HUES64 (cell line): ENCODE measurements around the gene IFFO2.
"Not testable (repeated sequence)": the region's sequence is repeated elsewhere in the genome, so short reads cannot be mapped to it uniquely, and the experiment has no call there.

ENCODE experiments used
- H3K27ac ChIP-seq: 2 replicates; pipeline ENCODE4 v1.7.0; 2013; ENCODE audit warnings: low read depth, low read length, inconsistent platforms
- H3K27me3 ChIP-seq: 2 replicates; pipeline ENCODE4 v1.6.1; 2013; ENCODE audit warnings: mild to moderate bottlenecking, low read length; ENCODE audit not compliant: insufficient read depth
- H3K36me3 ChIP-seq: 2 replicates; pipeline ENCODE4 v1.6.1; 2013; ENCODE audit warnings: mild to moderate bottlenecking, low read length; ENCODE audit not compliant: insufficient read depth
- H3K4me1 ChIP-seq: 2 replicates; pipeline ENCODE4 v1.6.1; 2013; ENCODE audit warnings: mild to moderate bottlenecking, low read length, moderate library complexity; ENCODE audit not compliant: insufficient read depth
- H3K4me3 ChIP-seq: 2 replicates; pipeline ENCODE4 v1.5.1; 2013; ENCODE audit warnings: mild to moderate bottlenecking, low read length, moderate library complexity
- H3K9ac ChIP-seq: 2 replicates; pipeline ENCODE4 v1.6.1; 2013; ENCODE audit warnings: mild to moderate bottlenecking, low read depth, low read length
- H3K9me3 ChIP-seq: 2 replicates; pipeline ENCODE4 v1.6.1; 2013; ENCODE audit warnings: low read depth, low read length; ENCODE audit not compliant: insufficient read depth
- WGBS: fragments of 150-250, 120-280 bp; methylation state at CpG from one replicate; pipeline ENCODE4 v1.1.7; 2013; ENCODE audit warnings: missing lambda C conversion rate; 5-methylcytosine and 5-hydroxymethylcytosine counted together

Gene IFFO2

GRCh38 chr1:18878538-18879214, 77.8 kb downstream of the IFFO2 start:
- no peak overlapping the region for H3K4me3 ChIP-seq
- WGBS: 89% methylated on average over 11 of the region's 12 CpGs

GRCh38 chr1:18877282-18877681, 79.2 kb downstream of the IFFO2 start:
- no peak overlapping the region for H3K4me3 ChIP-seq
- H3K36me3 ChIP-seq: peaks cover 11% of the 10 kb centered on the region
- H3K9ac ChIP-seq: no peak overlapping the region
- no peak overlapping the region for H3K27ac ChIP-seq
- 89% methylated on average over 35 of the region's 35 CpGs for WGBS
- H3K9me3 ChIP-seq: no peaks in the 10 kb centered on the region
- no peaks in the 10 kb centered on the region for H3K27me3 ChIP-seq
- no peaks in the 10 kb centered on the region for H3K4me1 ChIP-seq

More at GRCh38 chr1:18878538-18879214, 77.8 kb downstream of the IFFO2 start:
- no peak overlapping the region for H3K9ac ChIP-seq
- H3K27ac ChIP-seq: no peak overlapping the region
- no peaks in the 10 kb centered on the region for H3K9me3 ChIP-seq
- no peaks in the 10 kb centered on the region for H3K4me1 ChIP-seq
- no peaks in the 10 kb centered on the region for H3K27me3 ChIP-seq
- peaks cover 25% of the 10 kb centered on the region for H3K36me3 ChIP-seq

- no peaks in the 10 kb centered on the region for H3K9me3 ChIP-seq
- no peaks in the 10 kb centered on the region for H3K27me3 ChIP-seq
- no peak overlapping the region for H3K27ac ChIP-seq
- H3K4me1 ChIP-seq: no peaks in the 10 kb centered on the region
- H3K36me3 ChIP-seq: peaks cover 5% of the 10 kb centered on the region; the same call in 1 of the 2 replicates
- 93% methylated on average over 10 of the region's 10 CpGs for WGBS
- H3K4me3 ChIP-seq: no peak overlapping the region
- H3K9ac ChIP-seq: no peak overlapping the region
Observed at GRCh38 chr1:18876210-18876609, 80.3 kb downstream of the IFFO2 start.

GRCh38 chr1:18875796-18876128, 80.7 kb downstream of the IFFO2 start:
- Histone ChIP-seq H3K27me3 (no peaks in the 10 kb centered on the region), H3K9me3 (no peaks in the 10 kb centered on the region), H3K27ac (no peak overlapping the region), H3K4me3 (no peak overlapping the region), H3K9ac (no peak overlapping the region), H3K4me1 (no peaks in the 10 kb centered on the region), H3K36me3 (peaks cover 5% of the 10 kb centered on the region; the same call in 1 of the 2 replicates)
- 91% methylated on average over 3 of the region's 3 CpGs for WGBS

GRCh38 chr1:18875107-18875795, 81.2 kb downstream of the IFFO2 start:
- Histone ChIP-seq H3K27me3 (no peaks in the 10 kb centered on the region), H3K4me3 (no peak overlapping the region), H3K36me3 (peaks cover 5% of the 10 kb centered on the region; the same call in 1 of the 2 replicates), H3K9me3 (no peaks in the 10 kb centered on the region), H3K4me1 (no peaks in the 10 kb centered on the region), H3K9ac (no peak overlapping the region), H3K27ac (no peak overlapping the region)
- WGBS: 52% methylated on average over 20 of the region's 20 CpGs

- 96% methylated on average over 8 of the region's 8 CpGs for WGBS
Observed at GRCh38 chr1:18874600-18874999, 81.9 kb downstream of the IFFO2 start.

GRCh38 chr1:18874036-18874435, 82.4 kb downstream of the IFFO2 start:
- Histone ChIP-seq H3K4me1 (no peaks in the 10 kb centered on the region), H3K27ac (no peak overlapping the region), H3K4me3 (no peak overlapping the region), H3K9me3 (no peaks in the 10 kb centered on the region), H3K9ac (no peak overlapping the region), H3K36me3 (peaks cover 5% of the 10 kb centered on the region; the same call in 1 of the 2 replicates), H3K27me3 (no peaks in the 10 kb centered on the region)
- WGBS: 89% methylated on average over 6 of the region's 6 CpGs

More at GRCh38 chr1:18874600-18874999, 81.9 kb downstream of the IFFO2 start:
- Histone ChIP-seq H3K9ac (no peak overlapping the region), H3K36me3 (peaks cover 5% of the 10 kb centered on the region; the same call in 1 of the 2 replicates), H3K9me3 (no peaks in the 10 kb centered on the region), H3K4me1 (no peaks in the 10 kb centered on the region), H3K27me3 (no peaks in the 10 kb centered on the region), H3K4me3 (no peak overlapping the region), H3K27ac (no peak overlapping the region)

GRCh38 chr1:18872071-18872611, 84.3 kb downstream of the IFFO2 start:
- Histone ChIP-seq H3K27me3 (no peaks in the 10 kb centered on the region), H3K9ac (no peak overlapping the region), H3K36me3 (peaks cover 5% of the 10 kb centered on the region; the same call in 1 of the 2 replicates), H3K4me1 (no peaks in the 10 kb centered on the region), H3K27ac (no peak overlapping the region), H3K9me3 (no peaks in the 10 kb centered on the region), H3K4me3 (no peak overlapping the region)
- 83% methylated on average over 8 of the region's 8 CpGs for WGBS

GRCh38 chr1:18871401-18872070, 84.9 kb downstream of the IFFO2 start:
- Histone ChIP-seq H3K36me3 (peaks cover under 1% of the 10 kb centered on the region; the same call in 1 of the 2 replicates), H3K4me3 (no peak overlapping the region), H3K27me3 (no peaks in the 10 kb centered on the region), H3K27ac (no peak overlapping the region), H3K4me1 (no peaks in the 10 kb centered on the region), H3K9me3 (no peaks in the 10 kb centered on the region), H3K9ac (no peak overlapping the region)
- WGBS: 90% methylated on average over 7 of the region's 7 CpGs

GRCh38 chr1:18870957-18871356, 85.5 kb downstream of the IFFO2 start:
- no peaks in the 10 kb centered on the region for H3K9me3 ChIP-seq
- no peaks in the 10 kb centered on the region for H3K4me1 ChIP-seq
- H3K27ac ChIP-seq: no peak overlapping the region
- H3K36me3 ChIP-seq: no peaks in the 10 kb centered on the region
- H3K27me3 ChIP-seq: peaks cover 3% of the 10 kb centered on the region; the same call in 1 of the 2 replicates
- 97% methylated on average over 9 of the region's 10 CpGs for WGBS
- H3K4me3 ChIP-seq: no peak overlapping the region
- H3K9ac ChIP-seq: no peak overlapping the region

GRCh38 chr1:18870595-18870865, 85.9 kb downstream of the IFFO2 start:
- not testable (repeated sequence) for H3K36me3 ChIP-seq, H3K27ac ChIP-seq, H3K4me3 ChIP-seq, H3K9ac ChIP-seq, H3K4me1 ChIP-seq, H3K27me3 ChIP-seq, H3K9me3 ChIP-seq
- 90% methylated on average over 3 of the region's 3 CpGs for WGBS
